C4-2B (cell line): ENCODE measurements around the gene BCHE.

Experiments used
- H3K27ac ChIP-seq: fragments of 450-650 bp; 2 replicates; pipeline ENCODE4 v1.5.1; 2017
- CTCF ChIP-seq: fragments of 450-650 bp; conservative IDR thresholded peaks from 2 replicates; pipeline ENCODE4 v1.5.1; 2017; ENCODE audit warnings: mild to moderate bottlenecking
- ZFX ChIP-seq: fragments of 450-650 bp; IDR thresholded peaks from 2 replicates; pipeline ENCODE4 v1.6.1; 2017

The BCHE gene

GRCh38 chr3:165753560-165753959, 83.7 kb downstream of the BCHE start:
- no peak overlapping the region for H3K27ac ChIP-seq
- TF ChIP-seq ZFX = no peak
- TF ChIP-seq CTCF = no peak

- TF ChIP-seq CTCF (no peak), ZFX (no peak)
- H3K27ac ChIP-seq = peak overlapping the region; percentile 75
These were observed 85.6 kb downstream of the BCHE start for GRCh38 chr3:165751637-165752036.

- H3K27ac ChIP-seq = no peak overlapping the region
These were observed 87.4 kb downstream of the BCHE start for GRCh38 chr3:165749821-165750220.

GRCh38 chr3:165749241-165749640, 88.0 kb downstream of the BCHE start:
- no peak for TF ChIP-seq CTCF
- no peak for TF ChIP-seq ZFX
- no peak overlapping the region for H3K27ac ChIP-seq

More at GRCh38 chr3:165749821-165750220, 87.4 kb downstream of the BCHE start:
- TF ChIP-seq CTCF = no peak
- no peak for TF ChIP-seq ZFX

GRCh38 chr3:165748094-165748493, 89.1 kb downstream of the BCHE start:
- TF ChIP-seq ZFX = no peak
- no peak for TF ChIP-seq CTCF
- H3K27ac ChIP-seq = no peak overlapping the region

GRCh38 chr3:165746874-165747273, 90.3 kb downstream of the BCHE start:
- H3K27ac ChIP-seq = no peak overlapping the region
- TF ChIP-seq ZFX (no peak), CTCF (no peak)

GRCh38 chr3:165744025-165744424, 93.2 kb downstream of the BCHE start:
- TF ChIP-seq CTCF (no peak), ZFX (no peak)
- no peak overlapping the region for H3K27ac ChIP-seq
